B cell (primary cell): ENCODE results near the gene SYT17.

ENCODE experiments used
- CTCF ChIP-seq: fragments of 200-600 bp; IDR thresholded peaks from one replicate; pipeline ENCODE4 v1.8.0; 2022; ENCODE audit warnings: antibody characterized with exemption, mild to moderate bottlenecking
- EZH2 ChIP-seq: IDR thresholded peaks from 2 replicates; pipeline ENCODE4 v1.6.1; 2012; ENCODE audit warnings: borderline replicate concordance, low read depth, mild to moderate bottlenecking, moderate library complexity, low read length; ENCODE audit not compliant: insufficient read depth, poor library complexity, severe bottlenecking

GRCh38 chr16:19215705-19216104 lies 47.7 kb downstream of the SYT17 start:
- TF ChIP-seq CTCF (no peak), EZH2 (no peak)
